HG02884 (cell line): ENCODE data around the gene PEAK1.
A peak's percentile ranks its signal among the peaks of the same experiment; 100 is the strongest.

Source experiments
- ATAC-seq: cut with Tn5 transposase; IDR thresholded peaks from one replicate; pipeline ENCODE4 v1.9.1; 2021; ENCODE audit warnings: mild to moderate bottlenecking, moderate library complexity; ENCODE audit not compliant: unreplicated experiment

The PEAK1 gene

DNA sequence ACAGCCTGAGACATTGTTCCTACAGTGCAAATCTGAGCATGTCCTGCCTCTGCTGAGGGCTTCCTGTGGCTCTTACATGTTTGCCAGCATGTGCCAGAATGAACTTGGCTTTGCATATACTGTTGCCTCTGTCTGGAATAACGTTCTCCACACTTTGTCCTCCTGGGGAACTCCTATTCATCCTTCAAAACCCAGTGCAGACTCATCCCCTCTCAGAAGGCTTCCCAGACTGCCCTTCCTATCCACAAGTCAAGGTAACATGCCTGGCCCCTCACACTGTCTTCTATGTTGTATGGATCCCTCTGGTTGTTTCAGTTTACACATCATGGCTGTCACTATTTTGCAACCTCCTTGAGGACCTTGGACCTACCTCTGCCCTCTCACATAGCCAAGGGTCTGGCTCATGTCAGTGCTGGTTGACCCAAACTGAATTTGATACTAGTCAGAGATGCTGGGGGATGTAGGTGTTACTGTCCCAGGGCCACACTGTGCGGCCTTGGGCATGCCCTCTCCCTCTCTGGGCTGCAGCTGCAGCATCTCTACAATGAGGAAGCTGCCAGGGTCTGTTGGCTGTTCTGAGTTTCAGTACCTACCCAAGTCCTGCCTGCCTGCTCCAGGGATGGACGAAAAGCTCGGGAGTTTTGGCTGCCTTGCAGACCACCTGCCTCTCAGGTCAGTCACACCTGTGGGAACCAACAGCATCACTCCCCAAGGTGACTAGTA, 320.0 kb downstream of the PEAK1 start:
- no peak for ATAC-seq

DNA sequence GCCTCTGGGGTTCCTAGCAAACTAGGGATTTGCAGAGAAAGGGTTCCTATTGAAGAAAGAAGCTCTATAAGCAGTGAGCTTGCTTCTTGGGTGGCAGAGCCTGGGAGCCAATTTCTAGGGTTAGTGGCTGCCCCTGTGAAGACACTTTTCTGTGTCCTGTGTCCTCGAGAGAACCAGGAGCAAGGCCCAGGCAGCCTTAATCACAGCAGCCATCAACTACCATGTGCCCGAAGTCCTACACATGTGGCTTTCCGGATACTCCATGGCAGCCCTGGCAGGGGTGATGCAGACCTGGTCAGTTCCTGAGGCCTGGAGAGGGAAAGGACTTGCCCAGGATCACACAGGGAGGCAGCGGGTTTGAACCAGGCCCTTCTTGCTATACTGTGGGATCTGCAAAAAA, 321.3 kb downstream of the PEAK1 start:
- ATAC-seq: no peak

DNA sequence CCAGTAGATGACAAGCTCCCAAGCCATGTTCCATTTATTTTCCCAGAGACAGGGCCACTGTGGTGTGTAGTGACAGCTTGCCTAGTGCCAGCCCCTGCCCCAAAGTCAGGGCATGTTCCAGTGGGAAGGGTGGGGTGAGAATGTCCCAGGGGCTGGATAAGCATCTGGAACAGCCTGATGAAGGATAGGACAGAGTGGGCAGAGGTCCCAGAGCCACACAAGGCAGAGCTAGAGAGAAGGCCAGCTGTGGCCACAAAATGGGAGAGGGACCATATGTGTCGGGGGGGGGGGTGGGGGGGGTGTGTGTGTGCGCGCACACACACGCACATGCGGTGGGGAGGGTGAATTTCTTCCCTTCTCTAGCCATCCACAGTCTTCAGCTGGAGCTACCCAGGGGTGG, 322.0 kb downstream of the PEAK1 start:
- ATAC-seq: no peak

DNA sequence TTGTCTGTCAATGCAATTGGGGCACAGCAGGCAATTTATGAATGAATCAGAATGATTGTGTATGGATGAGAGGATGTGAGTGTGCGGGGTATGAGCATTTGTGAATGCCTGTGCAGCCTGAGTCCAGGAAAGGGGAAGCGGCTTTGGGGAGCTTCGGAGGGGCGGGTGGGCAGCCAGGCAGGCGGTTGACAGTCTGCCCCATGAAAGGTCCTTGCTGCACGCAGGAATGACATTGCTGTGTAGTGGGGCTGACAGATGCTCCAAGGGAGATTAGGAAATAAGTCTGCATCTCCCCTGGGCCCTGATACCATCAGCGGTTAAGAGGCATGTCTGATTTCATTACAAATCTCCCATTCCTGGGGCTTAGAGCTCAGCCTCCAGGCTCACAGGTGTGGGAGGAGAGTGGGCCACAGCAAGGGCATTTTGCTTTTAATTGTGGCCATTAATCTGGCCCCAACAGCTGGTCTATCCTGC, 322.6 kb downstream of the PEAK1 start:
- ATAC-seq: no peak

DNA sequence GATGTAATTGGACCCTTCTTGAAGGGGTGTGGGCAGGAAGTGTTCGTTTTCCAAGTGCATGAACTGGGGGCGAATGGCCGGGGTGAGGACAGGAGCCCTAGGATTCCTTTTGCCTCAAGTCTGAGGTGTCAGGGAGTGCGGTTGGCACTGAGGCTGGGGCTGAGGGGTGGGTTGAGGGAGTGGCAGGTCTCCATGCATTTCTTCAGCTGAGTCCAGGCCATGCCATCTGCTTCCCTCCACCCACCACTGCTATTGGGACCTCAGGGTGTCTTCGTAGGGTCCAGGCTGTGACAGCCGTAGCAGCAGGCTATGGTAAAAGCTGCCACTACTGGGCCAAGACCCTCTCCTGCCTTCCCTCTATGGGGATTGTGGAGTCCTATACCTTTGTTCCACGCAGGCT, 323.4 kb downstream of the PEAK1 start:
- no peak for ATAC-seq

- no peak for ATAC-seq
These were observed 323.8 kb downstream of the PEAK1 start for GRCh38 chr15:77096138-77096537.

GRCh38 chr15:77094397-77095030, 325.4 kb downstream of the PEAK1 start:
- ATAC-seq: no peak

- no peak for ATAC-seq
These were observed 326.5 kb downstream of the PEAK1 start for GRCh38 chr15:77093436-77093835.

GRCh38 chr15:77091097-77091496, 328.8 kb downstream of the PEAK1 start:
- ATAC-seq: no peak

- ATAC-seq: no peak
These were observed 332.7 kb downstream of the PEAK1 start for GRCh38 chr15:77087213-77087612.

GRCh38 chr15:77085297-77085696, 334.6 kb downstream of the PEAK1 start:
- ATAC-seq: no peak

GRCh38 chr15:77084436-77084835, 335.5 kb downstream of the PEAK1 start:
- ATAC-seq: no peak

DNA sequence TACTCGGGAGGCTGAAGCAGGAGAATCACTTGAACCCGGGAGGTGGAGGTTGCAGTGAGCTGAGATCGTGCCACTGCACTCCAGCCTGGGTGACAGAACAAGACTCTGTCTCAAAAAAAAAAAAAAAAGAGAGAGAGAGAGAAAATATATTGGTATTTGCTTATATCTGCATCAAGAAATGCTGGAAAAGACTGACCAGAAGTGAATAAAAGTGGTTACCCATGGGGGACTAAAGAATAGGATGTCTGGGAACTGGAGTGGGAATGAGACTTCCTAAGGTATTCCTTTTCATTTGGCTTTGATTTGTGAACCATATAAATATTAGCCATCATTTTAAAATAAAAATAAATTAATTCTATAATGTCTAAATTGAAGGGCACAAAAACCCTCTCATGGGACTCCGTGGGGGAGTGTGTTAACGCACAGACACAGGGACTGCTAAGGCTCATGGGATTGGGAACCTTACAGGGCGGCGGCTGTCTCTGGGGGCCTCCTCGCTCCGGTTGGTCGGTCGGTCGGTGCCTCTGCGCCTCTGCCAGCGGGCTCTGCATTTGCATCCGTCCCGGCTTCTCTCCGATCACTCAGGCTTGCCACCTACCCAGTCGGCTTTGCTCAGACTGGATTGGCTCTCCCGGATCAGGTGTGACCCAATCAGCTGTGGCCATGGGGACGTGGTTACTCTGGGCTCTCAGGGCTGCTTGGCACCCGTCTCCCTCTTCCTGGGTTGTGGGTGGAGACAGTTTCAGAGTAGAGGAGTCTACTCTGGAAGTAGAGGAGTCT, 336.3 kb downstream of the PEAK1 start:
- peak; percentile 68 for ATAC-seq

- ATAC-seq: no peak
These were observed 337.9 kb downstream of the PEAK1 start for GRCh38 chr15:77081971-77082370.

GRCh38 chr15:77076323-77076915, 343.5 kb downstream of the PEAK1 start:
- no peak for ATAC-seq

DNA sequence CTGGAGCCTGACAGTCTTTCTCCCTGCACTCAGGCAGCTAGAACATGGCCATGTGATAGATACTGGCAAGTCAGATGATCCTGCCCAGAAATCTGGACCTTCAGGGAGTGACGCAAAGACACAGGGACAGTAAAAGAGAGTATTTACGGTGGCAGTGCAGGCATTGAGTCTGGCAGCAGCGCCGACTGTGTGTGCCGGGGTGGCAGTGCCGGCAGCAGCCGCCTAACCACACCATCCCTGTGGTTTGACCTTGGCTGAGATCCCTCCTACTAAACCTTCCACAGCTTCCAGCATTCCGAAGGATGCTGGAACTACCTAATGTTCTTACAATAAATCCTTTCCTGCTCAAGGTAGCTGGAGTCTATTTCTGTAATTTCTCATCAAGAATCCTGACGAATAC, 344.4 kb downstream of the PEAK1 start:
- ATAC-seq: no peak

DNA sequence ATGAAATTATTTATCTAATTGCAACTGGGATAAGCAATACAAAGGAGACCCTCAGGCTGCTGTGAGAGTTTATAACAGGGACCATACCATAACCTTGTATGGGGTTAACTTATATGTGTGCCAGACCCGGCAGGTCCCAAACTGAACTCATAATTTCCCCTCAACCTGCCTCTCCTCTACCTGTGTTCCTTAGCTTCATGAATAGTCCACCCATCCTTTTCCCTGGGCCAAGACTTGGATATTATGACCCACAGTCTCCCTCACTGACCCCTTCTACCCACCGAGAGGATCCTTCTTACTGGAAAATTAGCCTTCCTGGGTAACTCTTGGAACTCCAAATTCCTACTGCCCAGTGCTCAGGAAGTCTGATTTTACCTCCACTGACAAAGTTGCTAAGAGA, 345.6 kb downstream of the PEAK1 start:
- ATAC-seq: no peak

DNA sequence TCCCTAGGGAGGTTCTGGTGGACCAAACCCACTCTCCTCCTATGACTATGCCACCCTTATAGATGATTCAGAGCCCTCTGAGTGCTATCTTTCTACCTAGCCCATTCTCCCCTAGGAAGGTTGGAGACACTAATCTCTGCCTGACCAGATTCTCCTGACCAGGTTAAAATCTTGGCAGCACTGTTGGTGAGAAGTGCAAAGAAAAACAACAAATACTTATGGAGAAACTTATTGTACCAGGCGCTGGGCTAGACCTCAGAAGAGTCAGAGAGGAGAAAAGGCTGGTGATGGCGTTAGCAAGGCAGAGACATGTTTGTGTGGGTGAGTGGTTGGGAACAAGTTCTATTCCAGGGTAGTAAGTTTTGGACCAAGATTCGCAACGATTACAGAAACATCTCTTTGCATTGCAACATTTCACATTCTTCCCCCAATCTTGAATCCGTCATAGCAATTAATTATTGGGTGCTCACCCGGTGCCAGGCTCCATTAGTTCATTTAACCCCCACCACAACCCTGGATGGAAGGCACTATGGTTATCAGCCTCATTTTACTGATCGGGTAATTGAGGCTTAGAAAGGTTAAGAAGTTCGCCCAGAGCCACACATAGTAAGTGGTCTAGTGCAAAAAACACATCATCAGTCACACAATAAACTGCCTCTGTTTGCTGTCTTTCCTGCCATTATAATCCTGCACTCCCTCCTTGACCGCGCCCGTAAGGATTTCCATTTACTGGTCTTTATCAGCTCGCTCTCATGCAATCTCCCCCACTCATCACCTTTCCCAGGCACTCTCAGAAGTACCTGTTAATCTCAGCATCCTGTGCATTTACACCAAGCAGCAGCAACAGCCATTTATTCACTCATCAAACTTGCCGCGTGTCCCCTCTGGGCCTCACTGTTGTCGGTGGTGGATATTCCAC, 348.3 kb downstream of the PEAK1 start:
- no peak for ATAC-seq

- peak; percentile 92 for ATAC-seq
These were observed 349.2 kb downstream of the PEAK1 start, which contains the start of gene TSPAN3 for GRCh38 chr15:77070495-77071304. TSPAN3 (minus strand) TSS chr15:77071109; CDS start chr15:77070954, 155 bp downstream.

DNA sequence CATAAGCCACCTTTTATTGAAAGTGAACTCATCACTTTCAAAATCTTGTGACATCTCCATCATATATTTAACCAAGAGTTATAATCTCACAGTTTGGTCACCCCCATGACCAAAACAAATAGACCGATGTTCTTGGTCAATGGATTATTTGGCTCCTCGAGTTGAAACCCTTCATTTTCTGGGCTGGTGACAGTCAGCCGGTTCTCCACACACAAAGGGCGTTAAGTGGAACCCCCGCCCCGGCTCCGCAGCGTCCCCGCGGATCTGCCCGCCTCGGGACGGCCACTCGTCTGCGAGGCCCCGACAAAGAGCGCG, 349.8 kb downstream of the PEAK1 start:
- peak; percentile 2 for ATAC-seq
